Activated CD8-positive, alpha-beta T cell treated with anti-CD3 and anti-CD28 coated beads, Interleukin-2, amount 10 ng/mL, durations not matched to agents 7 days and 5 days (primary cell): ENCODE data around the gene TPTE. TPM values are rescaled to one million over a fixed set of nuclear protein-coding genes. Genes with fewer than 3 reads are reported as not detected.
"Not testable (repeated sequence)": the region's sequence is repeated elsewhere in the genome, so short reads cannot be mapped to it uniquely, and the experiment has no call there.

Experiments used
- ATAC-seq: fragments of 150-1000 bp; cut with Tn5 transposase; one replicate; pipeline ENCODE4 v1.10.0; 2021; ENCODE audit warnings: moderate library complexity
- CTCF ChIA-PET: fragments of 350-600 bp; sonication (Branson Sonifier 250); formaldehyde crosslinking; loops from one replicate; lab custom pipeline; 2021; ENCODE audit warnings: antibody characterized with exemption; lab: Charles Lee
- POLR2A ChIA-PET: fragments of 350-600 bp; sonication (Branson Sonifier 250); formaldehyde crosslinking; loops from one replicate; lab custom pipeline; 2021; ENCODE audit warnings: antibody characterized with exemption; lab: Charles Lee
- DNase-seq: peaks from one replicate; pipeline ENCODE4 v3.0.0-alpha.2; 2020
- H3K27ac Mint-ChIP-seq: one replicate; pipeline ENCODE4 v1.8.0; 2021; ENCODE audit warnings: mild to moderate bottlenecking, mixed read lengths
- H3K27me3 Mint-ChIP-seq: one replicate; pipeline ENCODE4 v1.8.0; 2021; ENCODE audit warnings: low read depth, mixed read lengths
- H3K36me3 Mint-ChIP-seq: one replicate; pipeline ENCODE4 v1.8.0; 2021; ENCODE audit warnings: low read depth, mixed read lengths
- H3K4me1 Mint-ChIP-seq: one replicate; pipeline ENCODE4 v1.8.0; 2021; ENCODE audit warnings: low read depth, mixed read lengths
- H3K4me3 Mint-ChIP-seq: one replicate; pipeline ENCODE4 v1.8.0; 2021; ENCODE audit warnings: mild to moderate bottlenecking, mixed read lengths
- H3K9me3 Mint-ChIP-seq: one replicate; pipeline ENCODE4 v1.8.0; 2022; ENCODE audit warnings: mixed read lengths; ENCODE audit not compliant: insufficient read depth
- total RNA-seq, 2 experiments: library from RNA; stranded (reverse); gene quantifications; one replicate each; pipeline ENCODE4 v1.2.3, GENCODE V29; 2021

TPTE gene
- total RNA-seq, result not detected

DNA sequence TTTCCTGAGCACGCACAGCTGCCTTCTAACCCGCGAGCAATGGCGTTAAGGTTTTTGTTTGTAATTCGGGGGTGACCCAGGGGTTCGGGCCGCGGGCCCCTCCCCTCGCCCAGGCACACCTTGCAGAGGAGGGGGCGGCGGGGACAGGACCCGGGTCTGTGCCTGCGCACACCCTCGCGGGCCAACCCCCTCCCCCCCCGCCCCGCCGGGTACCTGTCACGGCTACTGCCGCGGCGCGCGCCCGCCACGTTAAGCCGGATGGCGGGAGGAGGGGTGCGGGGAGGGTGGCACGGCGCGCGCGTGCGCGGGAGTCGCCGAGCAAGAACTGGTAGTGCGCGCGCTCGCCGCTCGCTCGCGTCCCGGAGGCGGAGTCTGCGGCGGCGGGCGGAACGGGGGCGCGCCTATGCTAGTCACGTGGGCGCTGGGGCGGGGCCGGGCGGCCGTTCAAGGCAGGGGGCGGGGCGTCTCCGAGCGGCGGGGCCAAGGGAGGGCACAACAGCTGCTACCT lies at the start of gene TPTE:
Gene TPTE, plus strand, starts transcription at position 493 of the 508 bp plus-strand sequence. CDS start 17,141 bp downstream, outside the sequence.
- Mint-ChIP-seq H3K9me3 (peaks cover 29% of the 10 kb centered on the region), H3K27me3 (no peaks in the 10 kb centered on the region), H3K36me3 (peaks cover 3% of the 10 kb centered on the region), H3K4me1 (no peaks in the 10 kb centered on the region), H3K4me3 (no peak within 1 kb of the TSS), H3K27ac (no peak within 1 kb of the TSS)
- CTCF ChIA-PET, result no interaction called here
- no peak for DNase-seq
- POLR2A ChIA-PET, result no interaction called here
- no peak for ATAC-seq

DNA sequence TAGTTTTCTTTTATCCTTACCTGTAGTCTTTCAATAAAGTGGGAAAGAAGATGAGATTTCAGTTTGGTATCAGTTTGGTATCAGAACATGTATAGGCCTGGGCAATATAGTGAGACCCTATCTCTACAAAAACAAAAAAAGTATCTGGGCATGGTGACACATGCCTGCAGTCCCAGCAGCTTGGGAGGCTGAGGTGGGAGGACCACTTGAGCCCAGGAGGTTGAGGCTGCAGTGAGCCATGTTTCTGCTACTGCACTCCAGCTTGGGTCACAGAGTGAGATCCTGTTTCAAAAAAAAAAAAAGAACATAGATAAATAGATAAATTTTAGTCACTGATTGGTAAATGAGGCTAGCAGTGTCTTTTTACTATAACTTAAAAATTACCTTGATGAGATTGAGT lies 49.4 kb upstream of the TPTE start:
- H3K4me1 Mint-ChIP-seq, H3K27ac Mint-ChIP-seq, CTCF ChIA-PET, H3K27me3 Mint-ChIP-seq, POLR2A ChIA-PET, DNase-seq, ATAC-seq, H3K9me3 Mint-ChIP-seq, H3K4me3 Mint-ChIP-seq, H3K36me3 Mint-ChIP-seq: not testable (repeated sequence)

DNA sequence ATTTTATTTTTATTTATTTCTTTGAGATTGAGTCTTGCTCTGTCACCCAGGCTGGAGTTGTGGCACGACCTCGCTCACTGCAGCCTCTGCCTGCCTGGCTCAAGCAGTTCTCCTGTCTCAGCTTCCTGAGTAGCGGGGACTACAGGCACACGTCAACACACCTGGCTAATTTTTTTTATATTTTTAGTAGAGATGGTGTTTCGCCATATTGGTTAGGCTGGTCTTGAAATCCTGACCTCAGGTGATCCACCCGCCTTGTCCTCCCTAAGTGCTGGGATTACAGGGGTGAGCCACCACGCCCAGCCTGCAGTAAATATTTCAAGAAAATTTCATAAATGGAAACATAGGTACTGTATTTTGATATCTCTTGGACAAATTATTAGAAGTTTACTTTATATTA lies 43.6 kb upstream of the TPTE start:
- peaks cover 36% of the 10 kb centered on the region for H3K9me3 Mint-ChIP-seq
- ATAC-seq, H3K4me3 Mint-ChIP-seq, H3K4me1 Mint-ChIP-seq, POLR2A ChIA-PET, H3K27me3 Mint-ChIP-seq, DNase-seq, H3K27ac Mint-ChIP-seq, CTCF ChIA-PET, H3K36me3 Mint-ChIP-seq: not testable (repeated sequence)

DNA sequence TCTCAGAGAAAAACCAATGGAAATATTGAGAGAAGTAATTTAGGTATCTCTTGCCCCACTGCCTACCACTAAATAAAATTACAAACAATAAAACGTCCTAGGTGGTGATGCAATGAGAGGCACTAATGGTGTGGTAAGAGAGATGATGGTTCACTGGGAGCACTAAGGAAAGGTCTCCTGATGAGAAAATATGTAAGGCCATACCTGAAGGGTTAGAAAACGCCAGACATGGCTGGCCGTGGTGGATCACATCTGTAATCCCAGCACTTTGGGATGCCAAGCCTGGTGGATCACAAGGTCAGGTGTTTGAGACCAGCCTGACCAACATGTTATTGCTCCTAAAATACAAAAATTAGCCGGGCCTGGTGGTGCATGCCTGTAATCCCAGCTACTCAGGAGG lies 41.5 kb upstream of the TPTE start:
- H3K4me3 Mint-ChIP-seq, H3K27ac Mint-ChIP-seq, H3K4me1 Mint-ChIP-seq, POLR2A ChIA-PET, H3K36me3 Mint-ChIP-seq, H3K27me3 Mint-ChIP-seq, CTCF ChIA-PET, ATAC-seq, DNase-seq: not testable (repeated sequence)
- peaks cover 39% of the 10 kb centered on the region for H3K9me3 Mint-ChIP-seq

DNA sequence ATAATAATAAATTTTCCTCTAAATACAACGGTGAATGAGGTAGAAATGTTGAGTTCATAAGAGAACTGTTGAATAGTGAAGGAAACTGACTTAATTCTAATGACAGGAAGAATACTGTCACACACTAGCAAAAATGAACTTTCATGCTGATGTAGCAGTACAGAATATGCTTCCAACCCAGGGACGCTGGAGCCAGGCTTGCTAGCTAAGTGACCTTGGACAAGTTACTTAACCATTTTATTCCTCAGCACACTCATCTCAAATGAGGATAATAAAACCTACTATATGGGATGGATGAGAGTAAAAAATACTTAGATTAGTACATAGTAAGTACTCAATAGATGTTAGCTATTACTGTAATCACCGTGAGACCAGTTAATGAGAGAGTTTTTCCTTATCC lies 36.5 kb upstream of the TPTE start:
- H3K4me1 Mint-ChIP-seq, DNase-seq, CTCF ChIA-PET, H3K4me3 Mint-ChIP-seq, H3K27ac Mint-ChIP-seq, ATAC-seq, H3K36me3 Mint-ChIP-seq, POLR2A ChIA-PET, H3K27me3 Mint-ChIP-seq: not testable (repeated sequence)
- H3K9me3 Mint-ChIP-seq, result peaks cover 20% of the 10 kb centered on the region

DNA sequence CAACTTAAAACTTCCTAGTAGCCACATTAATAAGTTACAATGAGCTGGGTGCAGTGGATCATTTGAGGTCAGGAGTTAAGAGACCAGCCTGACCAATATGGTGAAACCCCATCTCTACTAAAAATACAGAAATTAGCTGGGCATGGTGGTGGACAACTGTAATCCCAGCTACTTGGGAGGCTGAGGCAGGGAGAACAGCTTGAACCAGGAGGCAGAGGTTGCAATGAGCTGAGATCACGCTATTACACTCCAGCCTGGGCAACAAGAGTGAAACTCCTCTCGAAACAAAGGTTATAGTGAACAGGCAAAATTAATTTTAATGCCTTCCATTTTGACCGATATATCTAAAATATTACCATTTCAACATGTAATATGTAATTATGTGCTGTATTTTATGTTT lies 30.9 kb upstream of the TPTE start:
- H3K4me3 Mint-ChIP-seq, CTCF ChIA-PET, H3K4me1 Mint-ChIP-seq, H3K36me3 Mint-ChIP-seq, H3K9me3 Mint-ChIP-seq, ATAC-seq, DNase-seq, POLR2A ChIA-PET, H3K27ac Mint-ChIP-seq, H3K27me3 Mint-ChIP-seq: not testable (repeated sequence)

DNA sequence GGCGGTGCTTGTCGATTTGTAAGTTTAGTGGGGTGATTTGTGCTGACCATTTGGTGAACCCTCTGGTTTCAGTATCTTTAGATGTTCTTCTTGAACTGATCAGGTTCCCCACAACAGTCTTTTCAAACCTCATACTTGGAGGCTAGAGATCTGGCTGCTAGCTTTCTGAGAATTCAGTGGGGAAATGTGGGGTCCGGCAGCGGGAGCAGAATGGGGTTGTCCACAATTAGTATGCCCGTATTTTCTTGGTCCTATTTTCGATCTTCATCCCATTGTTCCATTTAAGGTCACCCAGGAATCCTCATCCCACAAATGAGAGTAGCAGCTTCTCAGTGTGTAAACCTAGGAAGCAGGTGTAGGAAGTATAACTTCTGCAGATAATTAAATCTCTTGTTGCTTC lies 10.3 kb upstream of the TPTE start:
- Mint-ChIP-seq H3K4me3 (no peak overlapping the region), H3K27me3 (no peaks in the 10 kb centered on the region), H3K4me1 (no peaks in the 10 kb centered on the region), H3K36me3 (no peaks in the 10 kb centered on the region), H3K27ac (no peak overlapping the region), H3K9me3 (peaks cover 22% of the 10 kb centered on the region)
- CTCF ChIA-PET, result no interaction called here
- ATAC-seq, result no peak
- POLR2A ChIA-PET, result no interaction called here
- no peak for DNase-seq

DNA sequence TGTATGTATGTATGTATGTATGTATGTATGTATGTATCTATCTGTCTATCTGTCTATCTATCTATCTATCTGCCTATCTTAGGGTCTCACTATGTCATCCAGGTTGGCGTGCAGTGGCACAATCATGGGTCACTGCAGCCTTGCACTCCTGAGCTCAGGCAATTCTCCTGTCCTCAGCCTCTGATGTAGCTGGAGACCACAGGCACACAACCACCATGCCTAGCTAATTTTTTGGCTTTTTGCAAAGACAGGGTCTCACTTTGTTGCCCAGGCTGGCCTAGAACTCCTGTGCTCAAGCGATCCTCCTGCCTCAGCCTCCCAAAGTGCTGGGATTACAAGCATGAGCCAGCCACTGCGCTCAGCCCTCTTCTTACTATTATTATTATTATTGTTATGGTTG lies 4.5 kb upstream of the TPTE start:
- H3K4me3 Mint-ChIP-seq, H3K4me1 Mint-ChIP-seq, H3K36me3 Mint-ChIP-seq, H3K27ac Mint-ChIP-seq, POLR2A ChIA-PET, ATAC-seq, H3K27me3 Mint-ChIP-seq, CTCF ChIA-PET, DNase-seq: not testable (repeated sequence)
- H3K9me3 Mint-ChIP-seq, result peaks cover 31% of the 10 kb centered on the region

DNA sequence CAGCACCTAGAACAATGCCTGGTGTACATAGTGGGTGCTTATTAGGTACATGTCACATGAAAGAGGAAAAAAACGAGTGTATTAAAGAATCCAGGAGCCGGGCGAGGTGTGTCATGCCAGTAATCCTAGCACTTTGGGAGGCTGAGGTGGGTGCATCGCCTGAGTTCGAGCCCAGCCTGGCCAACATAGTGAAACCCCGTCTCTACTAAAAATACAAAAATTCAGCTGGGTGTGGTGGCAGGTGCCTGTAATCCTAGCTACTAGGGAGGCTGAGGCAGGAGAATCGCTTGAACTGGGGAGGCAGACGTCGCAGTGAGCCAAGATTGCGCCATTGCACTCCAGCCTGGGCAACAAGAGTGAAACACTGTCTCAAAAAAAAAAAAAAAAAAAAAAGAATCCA lies 3.5 kb upstream of the TPTE start:
- DNase-seq, H3K27ac Mint-ChIP-seq, CTCF ChIA-PET, POLR2A ChIA-PET, H3K4me3 Mint-ChIP-seq, H3K4me1 Mint-ChIP-seq, H3K27me3 Mint-ChIP-seq, H3K36me3 Mint-ChIP-seq, ATAC-seq: not testable (repeated sequence)
- peaks cover 31% of the 10 kb centered on the region for H3K9me3 Mint-ChIP-seq

DNA sequence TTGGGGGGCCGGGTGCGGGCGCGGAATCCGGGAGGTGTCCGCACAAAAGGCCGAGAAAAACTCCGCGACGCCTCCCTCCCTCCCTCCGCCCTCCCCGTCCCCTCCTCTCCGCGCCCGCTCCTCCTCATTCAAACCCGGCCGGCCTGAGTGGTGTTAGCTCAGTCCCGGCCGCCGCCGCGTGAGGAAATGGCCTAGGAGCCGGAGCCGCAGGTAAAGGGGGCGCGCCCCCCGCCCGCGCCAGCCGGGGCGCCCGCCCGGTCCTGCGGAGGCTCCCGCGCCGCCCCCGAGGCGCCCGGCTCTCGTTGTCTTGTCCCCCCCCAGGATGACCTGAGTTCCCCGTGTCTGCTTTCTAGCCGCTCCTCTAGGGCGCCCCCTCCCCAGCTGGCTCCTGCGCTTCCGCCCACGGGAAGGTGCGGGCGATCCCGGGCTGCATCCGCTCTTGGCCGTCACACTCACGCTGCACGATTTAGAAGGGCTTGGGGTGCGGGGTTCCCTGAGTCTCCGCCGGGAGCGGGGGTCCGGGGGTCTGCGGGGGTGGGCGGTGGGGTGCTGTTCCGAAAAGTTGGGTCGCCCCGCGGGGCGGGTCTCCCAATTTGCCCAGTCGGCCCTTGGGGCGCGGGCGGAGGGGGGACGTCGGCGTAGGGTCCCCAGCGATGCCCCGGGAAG lies 585 bp downstream of the TPTE start:
- H3K9me3 Mint-ChIP-seq, result peaks cover 29% of the 10 kb centered on the region
- CTCF ChIA-PET, H3K27ac Mint-ChIP-seq, H3K4me1 Mint-ChIP-seq, POLR2A ChIA-PET, H3K36me3 Mint-ChIP-seq, H3K4me3 Mint-ChIP-seq, DNase-seq, H3K27me3 Mint-ChIP-seq: not testable (repeated sequence)
- ATAC-seq, result peak; percentile 60

DNA sequence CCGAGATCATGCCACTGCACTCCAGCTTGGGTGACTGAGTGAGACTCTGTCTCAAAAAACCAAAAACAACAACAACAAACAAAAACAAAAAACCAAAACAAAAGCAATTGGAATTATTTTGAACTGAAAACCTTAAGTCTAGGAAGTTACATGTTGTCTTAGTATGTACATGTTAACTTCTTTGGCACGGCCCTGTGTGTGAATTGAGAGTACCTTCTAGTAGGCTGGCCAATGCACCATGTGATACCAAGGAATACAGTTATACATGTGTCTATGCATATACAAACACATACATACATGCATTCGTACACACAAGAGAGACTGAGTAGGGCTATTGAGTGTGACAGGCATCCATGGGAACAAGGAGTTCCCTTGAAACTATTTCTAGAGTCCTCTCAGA lies 18.6 kb downstream of the TPTE start:
- DNase-seq, result no peak
- Mint-ChIP-seq H3K4me3 (no peak overlapping the region), H3K36me3 (no peaks in the 10 kb centered on the region), H3K4me1 (no peaks in the 10 kb centered on the region), H3K27ac (no peak overlapping the region), H3K27me3 (no peaks in the 10 kb centered on the region), H3K9me3 (peaks cover 9% of the 10 kb centered on the region)
- POLR2A ChIA-PET, result no interaction called here
- ATAC-seq, result no peak
- CTCF ChIA-PET, result no interaction called here

DNA sequence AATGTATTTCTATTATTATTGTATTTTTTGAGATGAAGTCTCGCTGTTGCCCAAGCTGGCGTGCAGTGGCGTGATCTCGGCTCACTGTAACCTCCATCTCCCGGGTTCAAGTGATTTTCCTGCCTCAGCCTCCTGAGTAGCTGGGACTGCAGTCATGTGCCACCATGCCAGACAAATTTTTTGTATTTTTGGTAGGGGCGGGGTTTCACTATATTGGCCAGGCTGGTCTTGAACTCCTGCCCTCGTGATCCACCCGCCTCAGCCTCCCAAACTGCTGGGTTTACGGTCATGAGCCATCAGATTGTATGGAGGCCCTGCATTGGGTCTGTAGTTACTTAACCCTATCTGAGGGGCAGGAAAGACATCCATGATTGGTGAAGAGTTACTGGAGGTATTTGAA lies 23.0 kb downstream of the TPTE start:
- H3K36me3 Mint-ChIP-seq, H3K4me3 Mint-ChIP-seq, CTCF ChIA-PET, POLR2A ChIA-PET, H3K4me1 Mint-ChIP-seq, H3K27ac Mint-ChIP-seq, H3K27me3 Mint-ChIP-seq, DNase-seq, ATAC-seq: not testable (repeated sequence)
- peaks cover 20% of the 10 kb centered on the region for H3K9me3 Mint-ChIP-seq

DNA sequence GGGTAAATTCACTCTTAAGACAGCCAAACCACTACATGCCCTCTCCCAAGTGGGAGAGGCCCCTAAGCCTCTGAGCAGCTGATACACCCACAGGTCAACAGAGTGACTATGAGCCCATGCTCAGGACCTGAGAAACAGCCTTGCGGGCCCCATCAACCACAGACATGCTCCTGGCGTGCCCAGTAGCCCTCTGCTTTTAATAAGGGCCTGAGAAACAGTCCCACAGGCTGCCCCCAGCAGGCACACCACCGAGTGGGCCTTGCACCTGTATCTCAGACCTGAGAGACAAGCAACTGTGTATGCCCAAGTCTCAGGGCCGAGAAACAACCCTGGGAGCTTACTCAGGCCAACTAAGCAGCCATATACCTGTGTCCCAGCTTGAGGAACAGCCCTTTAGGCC lies 26.5 kb downstream of the TPTE start:
- H3K9me3 Mint-ChIP-seq, result peaks cover 46% of the 10 kb centered on the region
- H3K36me3 Mint-ChIP-seq, CTCF ChIA-PET, H3K4me1 Mint-ChIP-seq, H3K27me3 Mint-ChIP-seq, DNase-seq, ATAC-seq, H3K27ac Mint-ChIP-seq, POLR2A ChIA-PET, H3K4me3 Mint-ChIP-seq: not testable (repeated sequence)
